ENCODE measurements around the gene CPEB2. TPM values are rescaled to one million over a fixed set of nuclear protein-coding genes. Genes with fewer than 3 reads are reported as not detected.

Gene CPEB2
- total RNA-seq, 2 experiments from 2014 or later, result 2.2 to 6.6 TPM

DNA sequence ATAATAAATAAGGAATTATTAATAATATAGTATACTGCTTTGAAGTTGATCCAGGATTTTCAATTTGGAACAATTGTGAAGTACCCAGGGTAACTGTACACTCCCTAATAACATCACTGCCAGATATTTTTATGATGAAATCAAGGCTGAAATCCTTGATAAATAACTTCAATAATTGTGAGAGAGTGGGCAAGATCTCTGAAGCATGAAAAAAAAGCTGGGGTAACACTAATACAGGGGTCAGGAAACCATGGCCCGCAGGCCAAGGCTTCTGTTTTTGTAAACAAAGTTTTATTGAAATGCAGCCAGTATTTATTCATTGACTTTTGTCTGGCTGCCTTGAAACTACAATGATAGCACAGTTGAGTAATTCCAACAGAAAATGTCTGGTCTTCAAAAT is 41.6 kb downstream of the CPEB2 start:
- Histone ChIP-seq H4K20me1 (ENCODE audit: insufficient read depth, low read length) (no peaks in the 10 kb centered on the region), H3K79me2 (ENCODE audit: insufficient read depth, low read depth, low read length) (no peaks in the 10 kb centered on the region), H3K9me2 (ENCODE audit: insufficient read depth, low read length) (no peaks in the 10 kb centered on the region), H3K27ac (ENCODE audit: low read depth, low read length, poor library complexity, severe bottlenecking) (no peak overlapping the region), H3K4me1 (ENCODE audit: insufficient read depth, low read length, poor library complexity, severe bottlenecking) (no peaks in the 10 kb centered on the region), H3K4me2 (ENCODE audit: low read length) (no peak overlapping the region), H2AFZ (ENCODE audit: low read length) (no peak overlapping the region), H3K9me3 (ENCODE audit: low read length) (no peaks in the 10 kb centered on the region), H3K36me3 (ENCODE audit: insufficient read depth, low read length) (no peaks in the 10 kb centered on the region), H3K4me3 (ENCODE audit: low read depth, low read length, poor library complexity, severe bottlenecking) (no peak overlapping the region)
- POLR2A ChIA-PET, result no interaction called here
- intact Hi-C loops (cut with micrococcal nuclease; ENCODE audit: unreplicated experiment), result no loop called here
- CTCF ChIA-PET (ENCODE audit: unreplicated experiment), result no interaction called here
- no peak for DNase-seq (ENCODE audit: low spot score)
- no peak for TF ChIP-seq EZH2phosphoT487 (IDR thresholded peaks at IDR 0.05; ENCODE audit: borderline replicate concordance, low read depth, low read length)
- TF ChIP-seq, protein P1, sequence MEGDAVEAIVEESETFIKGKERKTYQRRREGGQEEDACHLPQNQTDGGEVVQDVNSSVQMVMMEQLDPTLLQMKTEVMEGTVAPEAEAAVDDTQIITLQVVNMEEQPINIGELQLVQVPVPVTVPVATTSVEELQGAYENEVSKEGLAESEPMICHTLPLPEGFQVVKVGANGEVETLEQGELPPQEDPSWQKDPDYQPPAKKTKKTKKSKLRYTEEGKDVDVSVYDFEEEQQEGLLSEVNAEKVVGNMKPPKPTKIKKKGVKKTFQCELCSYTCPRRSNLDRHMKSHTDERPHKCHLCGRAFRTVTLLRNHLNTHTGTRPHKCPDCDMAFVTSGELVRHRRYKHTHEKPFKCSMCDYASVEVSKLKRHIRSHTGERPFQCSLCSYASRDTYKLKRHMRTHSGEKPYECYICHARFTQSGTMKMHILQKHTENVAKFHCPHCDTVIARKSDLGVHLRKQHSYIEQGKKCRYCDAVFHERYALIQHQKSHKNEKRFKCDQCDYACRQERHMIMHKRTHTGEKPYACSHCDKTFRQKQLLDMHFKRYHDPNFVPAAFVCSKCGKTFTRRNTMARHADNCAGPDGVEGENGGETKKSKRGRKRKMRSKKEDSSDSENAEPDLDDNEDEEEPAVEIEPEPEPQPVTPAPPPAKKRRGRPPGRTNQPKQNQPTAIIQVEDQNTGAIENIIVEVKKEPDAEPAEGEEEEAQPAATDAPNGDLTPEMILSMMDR (conservative IDR thresholded peaks at IDR 0.05; ENCODE audit: low read length), result no peak
- no TSS peak for BruUV-seq (replicated peaks)

DNA sequence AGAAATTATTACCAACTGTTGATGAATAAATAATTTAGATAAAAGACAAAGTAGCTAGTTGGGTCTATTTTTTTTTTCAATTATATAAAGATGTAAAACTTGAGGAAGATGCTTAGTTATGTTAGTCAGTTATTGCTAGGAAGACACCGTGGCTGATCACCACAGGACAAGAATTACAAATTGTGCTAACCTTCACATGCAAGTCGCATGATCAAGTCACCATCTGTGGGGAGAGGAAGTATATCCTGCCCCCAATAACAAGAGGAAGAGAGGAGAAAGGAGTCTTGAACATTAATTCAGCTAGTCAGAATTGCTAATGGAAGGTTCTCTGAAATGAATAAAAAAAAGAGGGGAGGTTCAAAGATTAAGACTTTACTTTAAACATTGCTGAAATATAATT is 52.3 kb downstream of the CPEB2 start:
- Histone ChIP-seq H3K4me1 (ENCODE audit: insufficient read depth, low read length, poor library complexity, severe bottlenecking) (no peaks in the 10 kb centered on the region), H3K9me3 (ENCODE audit: low read length) (no peaks in the 10 kb centered on the region), H3K4me2 (ENCODE audit: low read length) (no peak overlapping the region), H4K20me1 (ENCODE audit: insufficient read depth, low read length) (no peaks in the 10 kb centered on the region), H2AFZ (ENCODE audit: low read length) (no peak overlapping the region), H3K36me3 (ENCODE audit: insufficient read depth, low read length) (peaks cover 35% of the 10 kb centered on the region), H3K4me3 (ENCODE audit: low read depth, low read length, poor library complexity, severe bottlenecking) (no peak overlapping the region), H3K27ac (ENCODE audit: low read depth, low read length, poor library complexity, severe bottlenecking) (no peak overlapping the region), H3K9me2 (ENCODE audit: insufficient read depth, low read length) (no peaks in the 10 kb centered on the region), H3K79me2 (ENCODE audit: insufficient read depth, low read depth, low read length) (no peaks in the 10 kb centered on the region)
- ChIA-PET CTCF (ENCODE audit: unreplicated experiment) (no interaction called here), POLR2A (interaction anchor here (0.6 kb wide), 1 partner anchor 20 kb away, joined by 3 read pairs; no protein-coding TSS in a partner anchor)
- no TSS peak for BruUV-seq (replicated peaks)
- TF ChIP-seq EZH2phosphoT487 (IDR thresholded peaks at IDR 0.05; ENCODE audit: borderline replicate concordance, low read depth, low read length), result no peak
- TF ChIP-seq, protein P1 (conservative IDR thresholded peaks at IDR 0.05; ENCODE audit: low read length), result no peak
- intact Hi-C loops (cut with micrococcal nuclease; ENCODE audit: unreplicated experiment), result no loop called here
- no peak for DNase-seq (ENCODE audit: low spot score)

DNA sequence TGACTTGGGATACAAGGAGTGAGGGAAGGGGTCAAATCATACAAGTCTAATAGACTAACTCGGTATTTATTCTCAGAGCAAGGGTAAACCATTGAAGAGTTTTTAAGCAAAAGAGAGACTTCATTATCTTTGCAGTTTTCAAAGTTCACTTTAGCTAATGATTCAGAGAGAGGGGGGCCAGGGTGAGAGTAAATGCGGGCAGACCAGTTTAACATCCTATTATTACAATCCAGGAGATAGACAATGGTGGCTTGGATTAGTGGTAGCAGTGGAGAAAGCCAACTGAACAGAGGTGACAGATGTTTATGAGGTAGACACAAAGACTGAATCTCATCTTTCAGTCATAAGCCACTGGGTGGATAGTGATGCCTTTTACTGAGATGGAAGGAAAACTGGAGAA is 57.9 kb downstream of the CPEB2 start:
- CTCF ChIA-PET (ENCODE audit: unreplicated experiment), result no interaction called here

More for the DNA sequence above, 57.9 kb downstream of the CPEB2 start:
- Histone ChIP-seq H3K9me2 (ENCODE audit: insufficient read depth, low read length) (no peaks in the 10 kb centered on the region), H3K27ac (ENCODE audit: low read depth, low read length, poor library complexity, severe bottlenecking) (no peak overlapping the region), H3K79me2 (ENCODE audit: insufficient read depth, low read depth, low read length) (no peaks in the 10 kb centered on the region), H3K4me1 (ENCODE audit: insufficient read depth, low read length, poor library complexity, severe bottlenecking) (no peaks in the 10 kb centered on the region), H3K4me2 (ENCODE audit: low read length) (no peak overlapping the region), H3K9me3 (ENCODE audit: low read length) (no peaks in the 10 kb centered on the region), H2AFZ (ENCODE audit: low read length) (no peak overlapping the region), H3K4me3 (ENCODE audit: low read depth, low read length, poor library complexity, severe bottlenecking) (no peak overlapping the region), H4K20me1 (ENCODE audit: insufficient read depth, low read length) (no peaks in the 10 kb centered on the region), H3K36me3 (ENCODE audit: insufficient read depth, low read length) (peaks cover 28% of the 10 kb centered on the region)
- intact Hi-C loops (cut with micrococcal nuclease; ENCODE audit: unreplicated experiment), result no loop called here
- TF ChIP-seq, protein P1 (conservative IDR thresholded peaks at IDR 0.05; ENCODE audit: low read length), result no peak
- TF ChIP-seq EZH2phosphoT487 (IDR thresholded peaks at IDR 0.05; ENCODE audit: borderline replicate concordance, low read depth, low read length), result no peak
- BruUV-seq (replicated peaks), result no TSS peak
- POLR2A ChIA-PET, result no interaction called here
- no peak for DNase-seq (ENCODE audit: low spot score)

Data from OCI-LY7 (cell line).